Kidney (tissue), 14 donors: ENCODE measurements around the gene UPF1. TPM values are rescaled to one million over a fixed set of nuclear protein-coding genes. Genes with fewer than 3 reads are reported as not detected.

Experiments used
- DNase-seq, 5 donors: peaks; one replicate each; pipeline ENCODE4 v3.0.0-alpha.2; 2013 to 2020
- FAIRE-seq: peaks from 2 replicates; lab custom pipeline; 2012; peaks lifted over from hg19 to GRCh38; lab: Jason Lieb, UNC
- H3K27ac ChIP-seq, 2 donors: one replicate each; pipeline ENCODE4 v1.7.0; 2013; ENCODE audit warnings: low read depth in 2 of 2, low read length in 2 of 2, inconsistent platforms in 1 of 2
- H3K27me3 ChIP-seq: one replicate; pipeline ENCODE4 v1.7.1; 2013; ENCODE audit warnings: low read length, inconsistent platforms; ENCODE audit not compliant: control insufficient read depth, insufficient read depth
- H3K36me3 ChIP-seq, 3 donors: one replicate each; pipeline versions ENCODE4 v1.7.0 to v1.7.1; 2013; ENCODE audit warnings: low read length in 3 of 3, control low read depth in 1 of 3, inconsistent platforms in 1 of 3; ENCODE audit not compliant: insufficient read depth in 3 of 3, control insufficient read depth in 2 of 3
- H3K4me1 ChIP-seq, 3 donors: one replicate each; pipeline versions ENCODE4 v1.7.0 to v1.7.1; 2013; ENCODE audit warnings: low read length in 3 of 3, inconsistent platforms in 1 of 3, low read depth in 1 of 3; ENCODE audit not compliant: control insufficient read depth in 2 of 3, insufficient read depth in 2 of 3
- H3K4me3 ChIP-seq, 3 donors: one replicate each; pipeline versions ENCODE4 v1.7.0 to v1.8.1; 2013; ENCODE audit warnings: low read length in 3 of 3, control low read depth in 1 of 3, inconsistent platforms in 1 of 3
- H3K9ac ChIP-seq, 3 donors: one replicate each; pipeline versions ENCODE4 v1.7.0 to v1.7.1; 2013; ENCODE audit warnings: low read length in 3 of 3, control low read depth in 1 of 3, inconsistent platforms in 1 of 3
- H3K9me3 ChIP-seq, 3 donors: one replicate each; pipeline versions ENCODE4 v1.7.0 to v1.7.1; 2013; ENCODE audit warnings: low read length in 3 of 3, control low read depth in 1 of 3, inconsistent platforms in 1 of 3; ENCODE audit not compliant: control insufficient read depth in 2 of 3, insufficient read depth in 1 of 3
- CTCF ChIP-seq: IDR thresholded peaks from 3 replicates; pipeline ENCODE4 v1.5.1; 2012; ENCODE audit warnings: mild to moderate bottlenecking, moderate library complexity, borderline replicate concordance; ENCODE audit not compliant: insufficient read depth; ENCODE audit errors: extremely low read depth
- intact Hi-C: fragments of 100-400 bp; cut with DNase I; formaldehyde crosslinking; loops from one replicate; pipeline ENCODE4 v1.11.1; 2022
- polyA plus RNA-seq: library from polyadenylated mRNA; stranded (reverse); fragments of 350-450 nt; fragmentation: Illumina TruSeq; extraction: RNeasy Lipid Tissue Mini Kit (QIAGEN cat#74804); gene quantifications from one replicate; pipeline ENCODE4 v1.2.3, GENCODE V29; 2014; ENCODE audit warnings: low read depth, low replicate concordance; ENCODE audit not compliant: insufficient read depth
- total RNA-seq: library from RNA; stranded (reverse); fragmentation: NEBNext Ultra II Directional; extraction: Animal tissue kit (Norgen Biotek cat#: 25700); gene quantifications from one replicate; pipeline ENCODE4 v1.2.1, GENCODE V29; 2021
- donor health status: control.
- donor health status: control.
- donor health status: control.
- donor health status: control.
- donor health status: control.
- donor health status: DM: yes; HTN: yes; CAD: no.
- donor health status: Normal renal cell carcinoma (clear cell type).

UPF1 gene
- total and polyA plus RNA-seq, 2 donors from 2014 or later: 34.2 to 70.1 TPM

- peaks cover 3 to 60% (median 8%) of the 10 kb centered on the region in 3 donors for H3K36me3 ChIP-seq
- FAIRE-seq (no peak), DNase-seq (peak in 3 of 5 donors; percentile 66 to 76 (median 66))
- TF ChIP-seq CTCF: peak; percentile 84
- no peaks in the 10 kb centered on the region for H3K4me1 ChIP-seq
- H3K27me3 ChIP-seq: no peaks in the 10 kb centered on the region
- no peak overlapping the region for H3K4me3 ChIP-seq
- no peaks in the 10 kb centered on the region for H3K9me3 ChIP-seq
- H3K27ac ChIP-seq: no peak overlapping the region
- intact Hi-C loops: no loop called here
- H3K9ac ChIP-seq: no peak overlapping the region
Observed at GRCh38 chr19:18865973-18866799, 34.4 kb downstream of the UPF1 start.

GRCh38 chr19:18866800-18867123 is 35.0 kb downstream of the UPF1 start:
- intact Hi-C loops: no loop called here

GRCh38 chr19:18867199-18867598 is 35.4 kb downstream of the UPF1 start:
- Histone ChIP-seq H3K4me3 (no peak overlapping the region), H3K36me3 (peaks cover 0 to 50% (median 4%) of the 10 kb centered on the region in 3 donors), H3K9ac (no peak overlapping the region), H3K27ac (no peak overlapping the region), H3K4me1 (no peaks in the 10 kb centered on the region), H3K27me3 (no peaks in the 10 kb centered on the region), H3K9me3 (no peaks in the 10 kb centered on the region)
- intact Hi-C loops: no loop called here
- TF ChIP-seq CTCF: no peak
- DNase-seq (no peak), FAIRE-seq (no peak)

More at GRCh38 chr19:18866800-18867123, 35.0 kb downstream of the UPF1 start:
- FAIRE-seq (no peak), DNase-seq (no peak)
- Histone ChIP-seq H3K27me3 (no peaks in the 10 kb centered on the region), H3K4me1 (no peaks in the 10 kb centered on the region), H3K36me3 (peaks cover 0 to 55% (median 4%) of the 10 kb centered on the region in 3 donors), H3K9ac (no peak overlapping the region), H3K27ac (no peak overlapping the region), H3K4me3 (no peak overlapping the region), H3K9me3 (no peaks in the 10 kb centered on the region)
- TF ChIP-seq CTCF: no peak
